K562 (cell line): ENCODE measurements around the gene PPIA. TPM values are rescaled to one million over a fixed set of nuclear protein-coding genes. Genes with fewer than 3 reads are reported as not detected.

Experiments used
- OTX1 ChIP-seq: fragments of 450-650 bp; formaldehyde crosslinking; IDR thresholded peaks from 2 replicates; pipeline ENCODE4 v1.4.0; 2022; ENCODE audit warnings: mild to moderate bottlenecking
- RBM34 ChIP-seq: fragments of 200-400 bp; formaldehyde crosslinking; IDR thresholded peaks from 2 replicates; pipeline ENCODE4 v1.6.1; 2018; ENCODE audit warnings: low read length, borderline replicate concordance; ENCODE audit not compliant: insufficient read depth
- SUPT5H ChIP-seq: fragments of 450-650 bp; IDR thresholded peaks from 2 replicates; pipeline ENCODE4 v1.6.1; 2016
- ZNF444 ChIP-seq: fragments of 250-450 bp; sonication (Bioruptor Pico); IDR thresholded peaks from 2 replicates; pipeline ENCODE4 v1.4.0; 2020; ENCODE audit warnings: mild to moderate bottlenecking, moderate library complexity
- polyA plus RNA-seq, 8 experiments: library from polyadenylated mRNA; depleted of rRNA in 4 of 8; stranded (reverse) in 5 of 8; unstranded in 3 of 8; fragments of >200 nt; fragmentation: Nextera tagmentation in 2 of 8; fragmentation: Illumina TruSeq in 1 of 8; extraction: Ambion mirVana in 2 of 8; extraction: Trizol in 1 of 8; gene quantifications; 2 replicates each; pipeline versions ENCODE4 v1.2.1 to v1.2.3, GENCODE V29; 2011 to 2014; ENCODE audit warnings: inconsistent platforms in 1 of 8, missing spikeins in 1 of 8
- total RNA-seq, 7 experiments: library from RNA; depleted of rRNA in 6 of 7; stranded (reverse); fragments of >200 nt in 6 of 7; fragmentation: Illumina TruSeq in 2 of 7; extraction: Trizol in 2 of 7; gene quantifications; 2 replicates each; pipeline versions ENCODE4 v1.2.1 to v1.2.3, GENCODE V29; 2011 to 2021; ENCODE audit warnings: low replicate concordance in 1 of 7
- TF ChIP-seq, protein P1 (sequence below): fragments of 450-650 bp; formaldehyde crosslinking; IDR thresholded peaks from 2 replicates; pipeline ENCODE4 v1.4.0; 2022; ENCODE audit warnings: missing genetic modification characterization
- TF ChIP-seq, protein P2 (sequence below): fragments of 450-650 bp; formaldehyde crosslinking; conservative IDR thresholded peaks from 2 replicates; pipeline ENCODE4 v1.4.0; 2022; ENCODE audit warnings: mild to moderate bottlenecking, missing genetic modification characterization
- TF ChIP-seq, protein P3 (sequence below): fragments of 250-450 bp; sonication (Bioruptor Pico); IDR thresholded peaks from 2 replicates; pipeline ENCODE4 v1.8.0; 2021; ENCODE audit warnings: borderline replicate concordance, mild to moderate bottlenecking, moderate library complexity; ENCODE audit not compliant: poor library complexity, severe bottlenecking

PPIA gene
- total and polyA plus RNA-seq, 9 of the 15 experiments (the other 6 are each of a cell fraction or from before 2014, with no cell fraction given): 2,583 to 7,504 (median 3,973) TPM

DNA sequence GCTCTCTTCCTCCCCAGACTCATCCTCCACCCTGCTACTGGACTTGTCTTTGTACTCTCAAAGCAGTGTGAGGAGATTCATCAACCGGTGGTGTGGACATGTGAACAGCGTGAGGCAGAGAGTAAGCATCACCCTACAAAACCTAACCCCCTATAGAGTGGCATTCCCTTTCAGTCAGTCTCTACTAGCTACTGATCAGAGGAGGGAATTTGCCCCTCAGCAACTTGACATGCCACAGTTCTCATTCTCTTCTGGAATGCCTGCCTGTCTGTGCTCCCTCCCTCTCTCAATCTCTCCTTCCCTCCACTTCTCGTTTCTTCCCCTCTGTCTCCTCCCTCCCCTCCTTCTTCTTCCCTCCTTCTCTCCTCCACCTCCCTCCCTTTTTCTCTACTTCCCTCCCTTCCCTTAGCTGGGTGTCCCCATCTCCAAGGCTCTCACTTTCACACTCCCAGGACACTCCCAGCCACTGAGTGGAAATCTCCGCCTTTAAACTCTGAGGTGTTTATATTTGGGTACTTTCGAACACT is 26.8 kb downstream of the PPIA start (continued):
- TF ChIP-seq, protein P1, sequence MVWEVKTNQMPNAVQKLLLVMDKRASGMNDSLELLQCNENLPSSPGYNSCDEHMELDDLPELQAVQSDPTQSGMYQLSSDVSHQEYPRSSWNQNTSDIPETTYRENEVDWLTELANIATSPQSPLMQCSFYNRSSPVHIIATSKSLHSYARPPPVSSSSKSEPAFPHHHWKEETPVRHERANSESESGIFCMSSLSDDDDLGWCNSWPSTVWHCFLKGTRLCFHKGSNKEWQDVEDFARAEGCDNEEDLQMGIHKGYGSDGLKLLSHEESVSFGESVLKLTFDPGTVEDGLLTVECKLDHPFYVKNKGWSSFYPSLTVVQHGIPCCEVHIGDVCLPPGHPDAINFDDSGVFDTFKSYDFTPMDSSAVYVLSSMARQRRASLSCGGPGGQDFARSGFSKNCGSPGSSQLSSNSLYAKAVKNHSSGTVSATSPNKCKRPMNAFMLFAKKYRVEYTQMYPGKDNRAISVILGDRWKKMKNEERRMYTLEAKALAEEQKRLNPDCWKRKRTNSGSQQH (CRISPR knock-in tag): peak; percentile 83; the same call in 1 of the 2 replicates
- TF ChIP-seq, protein P2, sequence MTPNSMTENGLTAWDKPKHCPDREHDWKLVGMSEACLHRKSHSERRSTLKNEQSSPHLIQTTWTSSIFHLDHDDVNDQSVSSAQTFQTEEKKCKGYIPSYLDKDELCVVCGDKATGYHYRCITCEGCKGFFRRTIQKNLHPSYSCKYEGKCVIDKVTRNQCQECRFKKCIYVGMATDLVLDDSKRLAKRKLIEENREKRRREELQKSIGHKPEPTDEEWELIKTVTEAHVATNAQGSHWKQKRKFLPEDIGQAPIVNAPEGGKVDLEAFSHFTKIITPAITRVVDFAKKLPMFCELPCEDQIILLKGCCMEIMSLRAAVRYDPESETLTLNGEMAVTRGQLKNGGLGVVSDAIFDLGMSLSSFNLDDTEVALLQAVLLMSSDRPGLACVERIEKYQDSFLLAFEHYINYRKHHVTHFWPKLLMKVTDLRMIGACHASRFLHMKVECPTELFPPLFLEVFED (CRISPR knock-in tag): 0 out of 2 replicates have a peak, but pooled peaks have one; percentile 43
- TF ChIP-seq, protein P3, sequence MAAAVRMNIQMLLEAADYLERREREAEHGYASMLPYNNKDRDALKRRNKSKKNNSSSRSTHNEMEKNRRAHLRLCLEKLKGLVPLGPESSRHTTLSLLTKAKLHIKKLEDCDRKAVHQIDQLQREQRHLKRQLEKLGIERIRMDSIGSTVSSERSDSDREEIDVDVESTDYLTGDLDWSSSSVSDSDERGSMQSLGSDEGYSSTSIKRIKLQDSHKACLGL (CRISPR knock-in tag): no peak
- TF ChIP-seq ZNF444 (no peak), OTX1 (peak; percentile 75; the same call in 1 of the 2 replicates), RBM34 (no peak), SUPT5H (peak; percentile 71)
